Liver (tissue), 9 donors: Measurements from ENCODE around the gene UGT1A8. TPM values are rescaled to one million over a fixed set of nuclear protein-coding genes. Genes with fewer than 3 reads are reported as not detected.
"Not testable (repeated sequence)": the region's sequence is repeated elsewhere in the genome, so short reads cannot be mapped to it uniquely, and the experiment has no call there.

Experiments
- DNase-seq: peaks from one replicate; pipeline ENCODE4 v3.0.0-alpha.2; 2017; ENCODE audit warnings: low spot score
- H3K27ac ChIP-seq, 2 donors: one replicate each; pipeline ENCODE4 v1.7.0; 2013; ENCODE audit warnings: inconsistent platforms in 2 of 2, low read length in 2 of 2, control low read depth in 1 of 2, low read depth in 1 of 2, mild to moderate bottlenecking in 1 of 2
- H3K27me3 ChIP-seq, 4 donors: one replicate each; pipeline versions ENCODE4 v1.6.1 to v1.7.0; 2013; ENCODE audit warnings: low read length in 3 of 4, inconsistent platforms in 1 of 4, mild to moderate bottlenecking in 1 of 4, moderate library complexity in 1 of 4; ENCODE audit not compliant: control insufficient read depth in 4 of 4, insufficient read depth in 4 of 4
- H3K36me3 ChIP-seq, 4 donors: one replicate each; pipeline versions ENCODE4 v1.6.1 to v1.7.0; 2013; ENCODE audit warnings: low read length in 3 of 4, mild to moderate bottlenecking in 3 of 4, low read depth in 1 of 4, moderate library complexity in 1 of 4; ENCODE audit not compliant: control insufficient read depth in 4 of 4, insufficient read depth in 3 of 4
- H3K4me1 ChIP-seq, 4 donors: one replicate each; pipeline versions ENCODE4 v1.6.1 to v1.7.0; 2013; ENCODE audit warnings: low read length in 3 of 4, mild to moderate bottlenecking in 3 of 4, moderate library complexity in 1 of 4; ENCODE audit not compliant: control insufficient read depth in 4 of 4, insufficient read depth in 4 of 4
- H3K4me3 ChIP-seq, 3 donors: one replicate each; pipeline versions ENCODE4 v1.6.1 to v1.7.0; 2013; ENCODE audit warnings: low read length in 3 of 3, control low read depth in 1 of 3, low read depth in 1 of 3, mild to moderate bottlenecking in 1 of 3
- H3K9ac ChIP-seq, 2 donors: one replicate each; pipeline ENCODE4 v1.7.0; 2013; ENCODE audit warnings: low read length in 2 of 2, mild to moderate bottlenecking in 2 of 2, moderate library complexity in 2 of 2, control low read depth in 1 of 2, low read depth in 1 of 2
- H3K9me3 ChIP-seq, 4 donors: one replicate each; pipeline versions ENCODE4 v1.6.1 to v1.7.0; 2013; ENCODE audit warnings: low read length in 3 of 4; ENCODE audit not compliant: control insufficient read depth in 4 of 4
- EGR1 ChIP-seq, 2 donors: IDR thresholded peaks; 2 replicates each; pipeline ENCODE4 v1.6.1; 2016 to 2018; ENCODE audit warnings: antibody characterized with exemption in 2 of 2, low read depth in 2 of 2
- FOXA1 ChIP-seq: IDR thresholded peaks from 2 replicates; pipeline ENCODE4 v1.6.1; 2016; ENCODE audit warnings: antibody characterized with exemption
- FOXA2 ChIP-seq: IDR thresholded peaks from 2 replicates; pipeline ENCODE4 v1.6.1; 2016; ENCODE audit warnings: antibody characterized with exemption
- GABPA ChIP-seq, 2 donors: IDR thresholded peaks in 1 of 2; conservative IDR thresholded peaks in 1 of 2; 2 replicates each; pipeline ENCODE4 v1.6.1; 2016; ENCODE audit warnings: antibody characterized with exemption in 2 of 2, mild to moderate bottlenecking in 1 of 2, moderate library complexity in 1 of 2
- HNF4A ChIP-seq, 2 donors: conservative IDR thresholded peaks; 2 replicates each; pipeline ENCODE4 v1.6.1; 2016; ENCODE audit warnings: antibody characterized with exemption in 2 of 2, mild to moderate bottlenecking in 2 of 2
- HNF4G ChIP-seq: IDR thresholded peaks from 2 replicates; pipeline ENCODE4 v1.6.1; 2016; ENCODE audit warnings: antibody characterized with exemption
- JUND ChIP-seq, 2 donors: IDR thresholded peaks; 2 replicates each; pipeline ENCODE4 v1.6.1; 2016; ENCODE audit warnings: antibody characterized with exemption in 2 of 2
- NR2F2 ChIP-seq: IDR thresholded peaks from 2 replicates; pipeline ENCODE4 v1.6.1; 2016; ENCODE audit warnings: antibody characterized with exemption
- RAD21 ChIP-seq, 2 donors: IDR thresholded peaks; 2 replicates each; pipeline ENCODE4 v1.6.1; 2016; ENCODE audit warnings: antibody characterized with exemption in 2 of 2, mild to moderate bottlenecking in 2 of 2
- SP1 ChIP-seq: IDR thresholded peaks from 2 replicates; pipeline ENCODE4 v1.6.1; 2018; ENCODE audit warnings: antibody characterized with exemption, mild to moderate bottlenecking
- TAF1 ChIP-seq: conservative IDR thresholded peaks from 2 replicates; pipeline ENCODE4 v1.6.1; 2016; ENCODE audit warnings: antibody characterized with exemption, mild to moderate bottlenecking
- YY1 ChIP-seq: IDR thresholded peaks from 2 replicates; pipeline ENCODE4 v1.6.1; 2016; ENCODE audit warnings: antibody characterized with exemption, mild to moderate bottlenecking
- WGBS: extraction: QIAGEN DNeasy Blood & Tissue Kit; methylation state at CpG from one replicate; pipeline ENCODE4 v1.1.7; 2013; 5-methylcytosine and 5-hydroxymethylcytosine counted together
- polyA plus RNA-seq, 2 donors: library from polyadenylated mRNA; stranded (reverse) in 1 of 2; unstranded in 1 of 2; fragments of 200-250 nt in 1 of 2; fragments of >200 nt in 1 of 2; fragmentation: Nextera tagmentation in 1 of 2; extraction: Ambion mirVana in 1 of 2; gene quantifications; one replicate each; pipeline versions ENCODE4 v1.2.1 to v1.2.3, GENCODE V29; 2013 to 2015
- total RNA-seq, 2 donors: library from RNA; depleted of rRNA; stranded (reverse); fragments of >200 nt; gene quantifications; one replicate each; pipeline ENCODE4 v1.2.3, GENCODE V29; 2014
- TF ChIP-seq, protein P1 (sequence below): IDR thresholded peaks from 2 replicates; pipeline ENCODE4 v1.6.1; 2016; ENCODE audit warnings: antibody characterized with exemption
- TF ChIP-seq, protein P2 (sequence below): IDR thresholded peaks from 2 replicates; pipeline ENCODE4 v1.6.1; 2016; ENCODE audit warnings: antibody characterized with exemption, mild to moderate bottlenecking
- TF ChIP-seq, protein P3 (sequence below): IDR thresholded peaks from 2 replicates; pipeline ENCODE4 v1.6.1; 2016; ENCODE audit warnings: antibody characterized with exemption
- TF ChIP-seq, protein P4 (sequence below): IDR thresholded peaks from 2 replicates; pipeline ENCODE4 v1.6.1; 2016; ENCODE audit warnings: antibody characterized with exemption
- donor health status: healthy.
- donor health status: healthy.
- donor health status: healthy.
- donor health status: healthy.
- donor health status: healthy.

UGT1A8 gene
- total and polyA plus RNA-seq, 4 donors, result 0.17 to 0.51 (median 0.48) TPM; not detected in 1

DNA sequence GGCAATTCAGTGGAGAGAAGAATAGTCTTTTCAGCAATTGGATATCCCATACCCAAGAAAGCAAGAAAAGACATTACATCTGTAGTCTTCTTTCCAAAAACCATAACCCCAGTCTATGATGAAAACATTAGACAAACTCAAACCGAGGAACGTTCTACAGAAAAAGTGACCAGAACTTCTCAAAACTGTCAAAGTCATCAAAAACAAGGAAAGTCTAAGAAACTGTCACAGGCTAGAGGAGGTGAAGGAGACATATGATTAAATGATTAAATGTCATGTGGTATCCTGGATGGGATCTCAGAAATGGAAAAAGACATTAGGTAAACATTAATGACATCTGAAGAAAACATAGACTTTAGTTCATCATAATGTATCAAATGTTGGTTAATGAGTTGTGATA lies 46.0 kb upstream of the UGT1A8 start:
- no peak overlapping the region for H3K4me3 ChIP-seq
- no peak overlapping the region for H3K27ac ChIP-seq
- H3K4me1 ChIP-seq, result no peaks in the 10 kb centered on the region
- no peaks in the 10 kb centered on the region for H3K9me3 ChIP-seq
- no peaks in the 10 kb centered on the region for H3K27me3 ChIP-seq
- TF ChIP-seq, protein P1, sequence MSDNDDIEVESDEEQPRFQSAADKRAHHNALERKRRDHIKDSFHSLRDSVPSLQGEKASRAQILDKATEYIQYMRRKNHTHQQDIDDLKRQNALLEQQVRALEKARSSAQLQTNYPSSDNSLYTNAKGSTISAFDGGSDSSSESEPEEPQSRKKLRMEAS, result no peak
- TF ChIP-seq TAF1 (no peak), YY1 (no peak), EGR1 (IDR thresholded peaks at IDR 0.05; ENCODE audit: low read depth in 2 of 2) (no peak), FOXA2 (no peak), NR2F2 (no peak), GABPA (IDR thresholded peaks at IDR 0.05 in 1 of 2, conservative IDR thresholded peaks at IDR 0.05 in 1 of 2) (no peak), SP1 (no peak)
- TF ChIP-seq, protein P2, sequence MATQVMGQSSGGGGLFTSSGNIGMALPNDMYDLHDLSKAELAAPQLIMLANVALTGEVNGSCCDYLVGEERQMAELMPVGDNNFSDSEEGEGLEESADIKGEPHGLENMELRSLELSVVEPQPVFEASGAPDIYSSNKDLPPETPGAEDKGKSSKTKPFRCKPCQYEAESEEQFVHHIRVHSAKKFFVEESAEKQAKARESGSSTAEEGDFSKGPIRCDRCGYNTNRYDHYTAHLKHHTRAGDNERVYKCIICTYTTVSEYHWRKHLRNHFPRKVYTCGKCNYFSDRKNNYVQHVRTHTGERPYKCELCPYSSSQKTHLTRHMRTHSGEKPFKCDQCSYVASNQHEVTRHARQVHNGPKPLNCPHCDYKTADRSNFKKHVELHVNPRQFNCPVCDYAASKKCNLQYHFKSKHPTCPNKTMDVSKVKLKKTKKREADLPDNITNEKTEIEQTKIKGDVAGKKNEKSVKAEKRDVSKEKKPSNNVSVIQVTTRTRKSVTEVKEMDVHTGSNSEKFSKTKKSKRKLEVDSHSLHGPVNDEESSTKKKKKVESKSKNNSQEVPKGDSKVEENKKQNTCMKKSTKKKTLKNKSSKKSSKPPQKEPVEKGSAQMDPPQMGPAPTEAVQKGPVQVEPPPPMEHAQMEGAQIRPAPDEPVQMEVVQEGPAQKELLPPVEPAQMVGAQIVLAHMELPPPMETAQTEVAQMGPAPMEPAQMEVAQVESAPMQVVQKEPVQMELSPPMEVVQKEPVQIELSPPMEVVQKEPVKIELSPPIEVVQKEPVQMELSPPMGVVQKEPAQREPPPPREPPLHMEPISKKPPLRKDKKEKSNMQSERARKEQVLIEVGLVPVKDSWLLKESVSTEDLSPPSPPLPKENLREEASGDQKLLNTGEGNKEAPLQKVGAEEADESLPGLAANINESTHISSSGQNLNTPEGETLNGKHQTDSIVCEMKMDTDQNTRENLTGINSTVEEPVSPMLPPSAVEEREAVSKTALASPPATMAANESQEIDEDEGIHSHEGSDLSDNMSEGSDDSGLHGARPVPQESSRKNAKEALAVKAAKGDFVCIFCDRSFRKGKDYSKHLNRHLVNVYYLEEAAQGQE, result no peak
- TF ChIP-seq, protein P3, sequence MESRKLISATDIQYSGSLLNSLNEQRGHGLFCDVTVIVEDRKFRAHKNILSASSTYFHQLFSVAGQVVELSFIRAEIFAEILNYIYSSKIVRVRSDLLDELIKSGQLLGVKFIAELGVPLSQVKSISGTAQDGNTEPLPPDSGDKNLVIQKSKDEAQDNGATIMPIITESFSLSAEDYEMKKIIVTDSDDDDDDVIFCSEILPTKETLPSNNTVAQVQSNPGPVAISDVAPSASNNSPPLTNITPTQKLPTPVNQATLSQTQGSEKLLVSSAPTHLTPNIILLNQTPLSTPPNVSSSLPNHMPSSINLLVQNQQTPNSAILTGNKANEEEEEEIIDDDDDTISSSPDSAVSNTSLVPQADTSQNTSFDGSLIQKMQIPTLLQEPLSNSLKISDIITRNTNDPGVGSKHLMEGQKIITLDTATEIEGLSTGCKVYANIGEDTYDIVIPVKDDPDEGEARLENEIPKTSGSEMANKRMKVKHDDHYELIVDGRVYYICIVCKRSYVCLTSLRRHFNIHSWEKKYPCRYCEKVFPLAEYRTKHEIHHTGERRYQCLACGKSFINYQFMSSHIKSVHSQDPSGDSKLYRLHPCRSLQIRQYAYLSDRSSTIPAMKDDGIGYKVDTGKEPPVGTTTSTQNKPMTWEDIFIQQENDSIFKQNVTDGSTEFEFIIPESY, result no peak
- H3K9ac ChIP-seq, result no peak overlapping the region
- H3K36me3 ChIP-seq, result no peaks in the 10 kb centered on the region
- no peak for DNase-seq
- WGBS, result 83% methylated on average over 2 of the region's 2 CpGs

DNA sequence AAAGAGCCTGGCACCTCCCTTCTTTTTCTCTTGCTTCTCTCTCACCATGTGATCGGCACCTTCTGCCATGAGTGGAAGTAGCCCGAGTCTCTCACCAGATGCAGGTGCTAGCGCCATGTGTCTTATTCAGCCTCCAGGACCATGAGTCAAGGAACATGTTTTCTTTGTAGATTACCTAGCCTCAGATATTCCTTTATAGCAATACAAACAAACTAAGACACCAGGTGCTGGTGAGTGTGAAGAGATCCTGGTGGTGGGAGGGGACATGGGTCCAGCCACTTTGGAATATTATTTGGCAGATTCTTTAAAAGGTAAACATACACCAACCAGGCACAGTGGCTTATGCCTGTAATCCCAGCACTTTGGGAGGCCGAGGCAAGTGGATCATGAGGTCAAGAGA lies 45.0 kb upstream of the UGT1A8 start:
- no peaks in the 10 kb centered on the region for H3K27me3 ChIP-seq
- H3K36me3 ChIP-seq, result no peaks in the 10 kb centered on the region
- WGBS, result 87% methylated on average over 4 of the region's 4 CpGs
- H3K4me3 ChIP-seq, result no peak overlapping the region
- no peaks in the 10 kb centered on the region for H3K4me1 ChIP-seq
- DNase-seq, result no peak
- TF ChIP-seq SP1 (no peak), FOXA1 (no peak), JUND (IDR thresholded peaks at IDR 0.05) (no peak), RAD21 (IDR thresholded peaks at IDR 0.05) (no peak), HNF4A (conservative IDR thresholded peaks at IDR 0.05) (no peak), GABPA (IDR thresholded peaks at IDR 0.05 in 1 of 2, conservative IDR thresholded peaks at IDR 0.05 in 1 of 2) (no peak), HNF4G (no peak), TAF1 (no peak), FOXA2 (no peak)
- TF ChIP-seq, protein P1, result no peak
- TF ChIP-seq, protein P3, result no peak
- TF ChIP-seq, protein P4, sequence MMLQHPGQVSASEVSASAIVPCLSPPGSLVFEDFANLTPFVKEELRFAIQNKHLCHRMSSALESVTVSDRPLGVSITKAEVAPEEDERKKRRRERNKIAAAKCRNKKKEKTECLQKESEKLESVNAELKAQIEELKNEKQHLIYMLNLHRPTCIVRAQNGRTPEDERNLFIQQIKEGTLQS, result no peak
- no peaks in the 10 kb centered on the region for H3K9me3 ChIP-seq
- H3K27ac ChIP-seq, result no peak overlapping the region
- no peak overlapping the region for H3K9ac ChIP-seq

DNA sequence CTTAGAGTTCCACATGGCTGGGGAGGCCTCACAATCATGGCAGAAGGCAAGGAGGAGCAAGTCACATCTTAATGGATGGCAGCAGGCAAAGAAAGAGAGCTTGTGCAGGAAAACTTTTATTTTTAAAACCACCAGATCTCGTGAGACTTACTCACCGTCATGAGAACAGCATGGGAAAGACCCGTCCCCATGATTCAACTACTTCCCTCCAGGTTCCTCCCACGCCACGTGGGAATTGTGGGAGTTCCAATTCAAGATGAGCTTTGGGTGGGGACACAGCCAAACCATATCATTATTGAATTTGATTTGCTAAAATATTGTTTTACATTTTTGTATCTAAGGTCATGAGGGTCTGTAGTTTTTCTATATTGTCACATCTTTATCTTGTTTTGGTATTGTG lies 40.1 kb upstream of the UGT1A8 start:
- not testable (repeated sequence) for H3K36me3 ChIP-seq, H3K9ac ChIP-seq, H3K27me3 ChIP-seq, H3K27ac ChIP-seq, H3K4me1 ChIP-seq, H3K4me3 ChIP-seq, H3K9me3 ChIP-seq, DNase-seq
- 84% methylated on average over 5 of the region's 5 CpGs for WGBS
